Fibroblast of pulmonary artery (primary cell): ENCODE results near the gene PRM1.

Experiments used
- DNase-seq: peaks from one replicate; pipeline ENCODE4 v3.0.0-alpha.2; 2010; ENCODE audit warnings: low read depth
- H3K4me3 ChIP-seq: replicated peaks from 2 replicates; pipeline ENCODE4 v1.5.1; 2011; ENCODE audit warnings: low read depth, mild to moderate bottlenecking, control low read depth, low read length, moderate library complexity
- CTCF ChIP-seq: IDR thresholded peaks from 2 replicates; pipeline ENCODE4 v1.5.1; 2011; ENCODE audit warnings: mild to moderate bottlenecking, control low read depth, low read length, inconsistent platforms; ENCODE audit errors: missing control alignments

PRM1 gene

GRCh38 chr16:11308493-11309283 is 27.6 kb upstream of the PRM1 start:
- no peak overlapping the region for H3K4me3 ChIP-seq
- no peak for DNase-seq
- TF ChIP-seq CTCF: no peak

- no peak for TF ChIP-seq CTCF
- H3K4me3 ChIP-seq: no peak overlapping the region
- no peak for DNase-seq
These were observed 26.7 kb upstream of the PRM1 start for GRCh38 chr16:11307639-11308492.

- peak; percentile 27 for DNase-seq
- TF ChIP-seq CTCF: no peak
- no peak overlapping the region for H3K4me3 ChIP-seq
These were observed 26.0 kb upstream of the PRM1 start for GRCh38 chr16:11306997-11307638.

GRCh38 chr16:11306381-11306780 is 25.3 kb upstream of the PRM1 start:
- H3K4me3 ChIP-seq: no peak overlapping the region
- no peak for TF ChIP-seq CTCF

GRCh38 chr16:11303405-11304138 is 22.4 kb upstream of the PRM1 start:
- no peak for DNase-seq
- no peak for TF ChIP-seq CTCF
- H3K4me3 ChIP-seq: no peak overlapping the region

More at GRCh38 chr16:11306381-11306780, 25.3 kb upstream of the PRM1 start:
- no peak for DNase-seq

GRCh38 chr16:11302977-11303376 is 21.8 kb upstream of the PRM1 start:
- no peak for DNase-seq
- H3K4me3 ChIP-seq: no peak overlapping the region
- TF ChIP-seq CTCF: no peak
